Ecto neural progenitor cell (in vitro differentiated cells): ENCODE data around the gene WLS.
"Not testable (repeated sequence)": the region's sequence is repeated elsewhere in the genome, so short reads cannot be mapped to it uniquely, and the experiment has no call there.

ENCODE experiments used
- DNase-seq: peaks from one replicate; pipeline ENCODE4 v3.0.0-alpha.2; 2018; ENCODE audit warnings: low spot score

WLS gene

DNA sequence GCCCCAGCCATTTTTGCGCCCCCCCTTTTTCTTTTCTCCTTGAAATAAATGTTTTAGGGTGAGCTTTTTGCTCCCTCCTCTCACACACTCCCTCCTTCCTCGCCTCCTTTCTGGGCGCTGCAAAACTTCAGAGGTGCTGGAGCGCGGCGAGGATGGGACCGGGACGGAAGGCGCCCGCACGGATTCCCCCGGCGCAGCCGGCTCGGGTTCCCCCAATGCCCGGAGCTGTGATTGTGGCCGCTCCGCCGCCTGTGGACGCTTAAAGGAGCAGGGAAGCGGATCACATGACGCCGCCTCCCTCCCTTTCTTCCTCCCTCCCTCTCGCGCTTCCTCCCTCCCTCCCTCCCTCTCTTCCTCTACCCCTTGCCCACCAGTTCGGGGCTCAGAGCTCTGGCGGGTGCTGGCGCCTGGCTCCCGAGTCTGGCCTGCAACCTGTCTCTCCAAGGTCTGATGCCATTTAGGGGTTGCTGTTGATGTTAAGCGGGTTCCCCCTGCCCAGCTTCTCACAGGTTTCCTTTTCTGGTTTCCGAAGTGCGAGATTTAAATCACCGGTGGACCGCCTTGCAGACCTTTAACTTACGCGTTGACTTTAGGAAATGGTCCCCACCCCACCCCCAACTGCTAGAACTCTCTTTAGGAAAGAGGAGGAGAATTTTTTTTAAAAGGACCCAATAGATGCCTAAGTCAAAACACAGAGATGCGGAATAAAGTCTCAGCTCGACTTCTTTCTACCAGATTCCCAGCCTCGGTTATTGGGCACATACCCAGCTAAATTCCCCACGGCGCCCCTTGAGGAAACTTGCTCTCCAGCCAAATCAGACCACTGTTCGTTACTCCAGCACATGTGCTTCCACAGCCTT, at the start of gene WLS:
TSS of gene WLS (minus strand) at position 235 of the 860 bp plus-strand sequence. CDS start at position 11, 224 bp downstream.
- peak; percentile 91 for DNase-seq

DNA sequence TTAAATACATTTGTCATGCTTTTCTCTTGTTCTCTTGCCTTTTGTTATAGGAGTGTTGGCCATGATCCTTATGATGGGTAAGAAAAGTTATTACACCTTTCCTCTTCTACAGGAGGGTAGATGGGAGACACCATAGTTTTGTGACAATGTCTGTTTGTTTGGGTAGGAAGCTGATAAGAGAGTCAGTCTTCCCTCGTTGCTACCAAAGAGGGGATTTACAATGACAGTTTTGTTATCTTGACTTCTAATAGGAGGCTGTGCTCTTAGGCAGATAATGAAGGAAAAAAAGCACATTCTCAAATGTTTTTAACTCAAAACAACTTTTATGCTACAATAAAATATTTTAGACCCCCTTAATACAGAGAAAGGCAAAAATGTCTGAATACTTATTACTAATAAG, 48.0 kb upstream of the WLS start:
- no peak for DNase-seq

DNA sequence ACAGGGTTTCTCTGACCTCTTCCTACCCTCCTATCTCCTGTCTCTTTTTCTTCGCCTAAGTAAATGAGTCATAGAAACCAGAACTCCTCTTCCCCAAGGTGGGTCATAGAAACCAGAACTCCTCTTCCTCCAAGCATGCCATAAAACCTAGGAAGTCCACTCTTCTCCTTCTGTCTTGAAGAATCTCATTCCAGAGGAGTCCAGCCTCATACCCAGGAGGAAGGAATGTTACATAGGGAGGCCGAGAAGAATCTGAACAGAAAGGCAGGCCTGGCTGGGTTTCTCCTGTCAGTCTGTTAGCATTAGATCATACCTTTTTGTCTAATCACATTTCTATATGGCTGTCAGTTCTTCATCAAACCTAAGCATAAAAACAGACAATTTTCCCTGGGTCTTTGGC, 47.5 kb upstream of the WLS start:
- DNase-seq = no peak

DNA sequence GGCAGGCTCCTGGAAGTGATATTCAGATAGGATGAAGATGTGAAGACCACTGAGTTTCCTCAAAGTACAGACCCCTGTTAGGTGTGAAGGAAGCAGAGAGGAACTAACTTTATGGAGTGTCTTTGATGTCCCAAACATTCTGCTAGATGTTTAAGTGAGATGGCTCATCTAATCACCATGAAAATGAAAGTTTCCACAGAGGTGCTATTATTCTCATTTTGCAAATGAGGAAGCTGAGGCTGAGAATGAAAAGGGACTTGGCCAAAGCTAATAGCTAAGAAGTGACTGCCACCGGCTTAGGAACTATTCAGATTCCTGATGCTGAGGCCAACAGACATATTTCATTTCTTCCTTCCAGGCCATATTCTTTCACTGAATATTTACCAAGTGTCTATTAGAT, 45.9 kb upstream of the WLS start:
- DNase-seq = no peak

DNA sequence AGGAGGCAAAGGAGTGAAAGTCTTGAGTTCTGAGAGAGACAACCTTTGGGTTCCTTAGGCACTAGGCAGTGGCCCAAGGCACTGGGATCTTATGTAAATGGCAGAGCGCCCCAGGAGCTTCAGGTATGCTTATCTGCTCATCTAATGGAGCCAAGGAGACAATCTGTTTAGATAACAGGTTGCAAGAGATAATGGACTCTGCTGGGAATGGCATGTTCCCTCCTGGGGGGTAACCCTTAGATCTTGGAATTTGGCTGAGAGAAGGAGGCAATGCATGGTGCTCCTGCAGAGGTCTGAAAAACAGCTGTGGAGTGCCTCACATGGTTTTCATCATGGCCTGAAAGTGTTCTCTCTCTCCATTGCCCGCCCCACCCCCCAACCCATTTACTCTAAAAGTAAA, 44.1 kb upstream of the WLS start:
- no peak for DNase-seq

GRCh38 chr1:68273530-68273929, 41.2 kb upstream of the WLS start:
- no peak for DNase-seq

DNA sequence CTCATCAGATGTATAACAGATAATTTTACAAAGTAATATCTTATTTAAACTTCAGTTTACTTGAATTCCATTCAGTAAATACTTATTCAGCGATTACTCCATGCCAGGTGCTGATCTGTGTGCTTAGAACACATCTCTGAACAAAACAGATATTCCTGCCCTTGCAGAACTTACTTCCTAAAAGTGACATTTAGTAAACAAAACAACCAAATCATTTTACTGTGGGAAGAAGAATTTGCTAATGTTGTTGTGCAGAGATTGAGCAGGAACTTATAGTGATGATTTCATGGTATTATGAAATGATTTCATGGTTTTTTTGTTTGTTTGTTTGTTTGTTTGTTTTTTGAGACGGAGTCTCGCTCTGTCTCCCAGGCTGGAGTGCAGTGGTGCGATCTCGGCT, 39.3 kb upstream of the WLS start:
- no peak for DNase-seq

DNA sequence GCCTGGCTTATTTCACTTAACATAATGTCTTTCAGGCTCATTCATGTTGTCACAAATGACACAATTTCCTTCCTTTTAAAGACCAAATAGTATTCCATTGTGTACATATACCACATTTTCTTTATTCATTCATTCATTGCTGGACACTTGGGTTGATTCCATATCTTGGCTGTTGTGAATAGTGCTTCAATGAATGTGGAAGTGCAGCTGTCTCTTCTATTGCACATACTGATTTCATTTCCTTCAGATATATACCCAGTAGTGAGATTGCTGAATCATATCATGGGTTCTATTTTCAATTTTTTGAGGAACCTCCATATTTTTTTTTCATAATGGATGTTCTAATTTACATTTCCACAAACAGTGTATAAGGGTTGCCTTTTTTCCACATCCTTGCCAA, 38.6 kb upstream of the WLS start:
- no peak for DNase-seq

DNA sequence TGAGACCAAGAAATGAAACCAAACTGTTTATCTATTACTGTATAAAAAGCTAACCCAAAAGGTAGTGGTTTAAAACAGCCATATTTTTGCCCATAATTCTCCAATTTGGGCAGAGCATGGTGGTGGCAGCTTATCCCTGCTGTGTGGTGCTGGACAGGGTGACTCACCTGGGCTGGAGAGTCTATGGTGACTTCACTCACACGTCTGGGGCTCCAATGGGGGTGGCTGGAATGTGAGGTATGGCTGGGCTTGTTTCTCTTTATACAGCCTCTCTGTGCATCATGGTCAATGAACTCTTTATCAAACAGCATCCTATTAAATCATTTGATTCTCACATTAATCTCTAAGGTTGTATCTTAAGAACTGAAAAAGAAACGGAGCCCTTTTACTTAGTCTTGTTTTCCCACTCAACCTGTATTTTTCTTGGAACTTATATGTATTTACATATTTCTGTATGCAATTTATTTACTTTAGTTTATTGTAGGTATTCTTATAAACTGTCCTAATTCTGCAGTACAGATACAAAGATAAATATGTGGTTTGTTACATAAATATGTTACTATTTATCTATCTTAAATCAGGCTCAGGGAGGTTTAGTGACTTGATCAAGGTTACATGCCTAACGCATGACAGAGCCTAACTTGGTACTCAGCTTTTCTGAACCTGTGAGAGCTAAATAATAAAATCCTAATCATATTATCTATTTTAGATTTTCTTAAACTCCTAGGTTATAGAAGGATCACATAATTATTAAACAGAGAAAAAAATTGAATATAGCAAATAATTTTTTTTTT, 37.5 kb upstream of the WLS start:
- DNase-seq = no peak

- no peak for DNase-seq
Measured at GRCh38 chr1:68268896-68269483, 36.7 kb upstream of the WLS start.

DNA sequence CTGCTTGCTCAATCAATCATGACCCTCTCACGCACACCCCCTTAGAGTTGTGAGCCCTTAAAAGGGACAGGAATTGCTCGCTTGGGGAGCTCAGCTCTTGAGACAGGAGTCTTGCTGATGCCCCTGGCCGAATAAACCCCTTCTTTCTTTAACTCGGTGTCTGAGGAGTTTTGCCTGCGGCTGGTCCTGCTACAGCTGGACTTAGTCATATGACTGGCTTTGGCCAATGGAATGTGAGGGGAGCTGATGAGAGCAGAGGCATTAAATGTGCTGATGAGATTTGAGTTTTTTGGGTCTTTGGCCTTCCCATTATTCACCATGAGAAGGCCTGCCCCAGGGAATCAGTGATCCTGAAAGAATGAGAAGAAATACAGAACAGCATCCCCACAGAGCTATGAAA, 24.5 kb upstream of the WLS start:
- not testable (repeated sequence) for DNase-seq

GRCh38 chr1:68255301-68255700, 23.0 kb upstream of the WLS start:
- DNase-seq = no peak

DNA sequence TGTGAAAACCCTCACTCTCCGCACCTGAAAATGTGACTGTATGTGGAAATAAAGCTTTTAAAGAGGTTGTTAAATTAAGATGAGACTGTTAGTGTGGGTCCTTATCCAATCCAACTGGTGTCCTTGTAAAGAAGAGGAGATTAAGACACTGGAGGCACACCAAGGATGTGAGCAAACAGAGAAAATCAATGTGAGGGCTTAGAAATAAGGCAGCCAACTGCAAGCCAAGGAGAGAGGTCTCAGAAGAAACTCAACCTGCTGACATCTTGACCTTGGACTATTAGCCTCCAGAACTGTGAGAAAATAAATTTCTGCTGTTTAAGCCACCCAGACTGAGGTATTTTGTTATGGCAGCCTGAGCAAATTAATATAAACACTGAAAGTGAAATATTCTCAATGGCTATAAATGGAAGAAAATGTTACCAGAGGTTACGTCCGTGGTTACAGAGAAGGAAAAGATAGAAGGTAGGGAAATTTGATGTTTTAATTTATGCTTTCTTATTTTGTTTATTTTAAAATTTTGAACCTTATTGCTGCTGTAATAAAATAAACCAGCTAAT, 22.4 kb upstream of the WLS start:
- no peak for DNase-seq

GRCh38 chr1:68237040-68237439, 4.7 kb upstream of the WLS start:
- DNase-seq = no peak

DNA sequence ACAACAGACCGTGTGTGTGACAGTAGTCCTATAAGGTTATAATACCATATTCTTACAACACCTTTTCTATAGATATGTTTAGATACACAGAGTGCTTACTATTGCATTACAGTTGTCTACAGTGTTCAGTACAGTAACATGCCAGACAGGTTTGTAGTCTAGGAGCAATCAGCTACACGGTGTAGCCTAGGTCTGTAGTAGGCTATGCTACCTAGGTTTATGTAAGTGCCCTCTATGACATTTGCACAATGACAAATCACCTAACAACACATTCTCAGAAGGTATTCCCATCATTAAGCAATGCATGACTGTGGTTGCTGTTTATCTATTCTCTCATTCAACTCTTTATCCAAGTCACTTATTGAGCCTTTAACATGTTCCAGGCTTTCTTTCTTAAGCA, 1.8 kb upstream of the WLS start:
- no peak for DNase-seq

DNA sequence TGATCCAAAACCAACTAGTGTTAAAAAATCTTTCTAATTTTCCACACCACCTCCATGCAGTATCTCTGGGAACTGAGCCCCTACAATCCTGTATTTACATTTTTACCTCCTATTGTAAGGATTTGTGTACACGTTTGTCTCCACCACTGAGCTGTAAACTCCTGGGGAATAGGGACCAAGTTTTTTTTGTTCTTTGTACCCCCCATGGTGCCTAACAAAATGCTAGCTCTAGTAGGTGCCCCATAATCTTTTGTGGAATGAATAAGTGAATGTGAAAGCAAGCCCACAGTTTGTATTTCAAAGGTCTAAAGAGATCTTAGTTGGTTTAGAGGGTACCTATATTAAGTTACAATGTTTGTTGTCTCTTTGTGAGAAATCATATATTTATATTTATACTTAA, 879 bp upstream of the WLS start:
- no peak for DNase-seq

GRCh38 chr1:68231627-68232288, 565 bp downstream of the WLS start:
- DNase-seq = peak; percentile 76

DNA sequence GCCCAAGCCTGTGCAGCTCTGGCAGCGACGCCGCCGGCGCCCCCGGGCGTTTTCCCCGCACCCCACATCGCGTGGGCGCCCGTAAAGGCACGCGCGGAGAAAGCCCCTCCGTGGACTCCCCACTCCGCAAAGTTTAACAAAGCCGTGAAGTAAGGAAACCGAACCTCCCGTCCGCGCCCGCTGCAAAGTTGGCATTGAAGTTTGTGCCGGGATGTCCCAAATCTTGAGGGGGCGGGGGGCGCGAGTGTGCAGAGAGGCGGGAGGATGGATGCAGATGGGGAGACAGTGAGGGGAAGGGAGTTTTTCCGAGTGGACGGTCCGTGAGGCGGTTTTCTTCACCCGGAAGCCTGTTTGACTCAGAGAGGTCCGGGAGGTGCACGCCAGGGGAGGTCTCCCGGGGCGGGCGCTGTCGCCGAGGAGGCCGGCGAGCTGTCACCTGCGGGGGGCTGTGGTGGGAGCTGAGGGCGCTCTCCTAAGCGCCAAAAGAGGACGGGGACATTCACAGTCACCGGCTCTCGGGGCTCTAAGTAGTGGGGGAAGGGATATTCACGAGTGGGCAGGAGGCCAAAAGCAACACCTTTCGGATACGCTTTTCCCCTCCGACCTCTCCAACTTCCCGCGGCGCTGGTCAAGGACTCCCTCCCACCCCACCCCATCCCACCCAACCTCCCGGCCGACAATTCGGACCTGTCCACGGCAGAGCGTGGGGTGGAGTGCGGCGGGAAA, 1.3 kb downstream of the WLS start:
- DNase-seq = peak; percentile 56

DNA sequence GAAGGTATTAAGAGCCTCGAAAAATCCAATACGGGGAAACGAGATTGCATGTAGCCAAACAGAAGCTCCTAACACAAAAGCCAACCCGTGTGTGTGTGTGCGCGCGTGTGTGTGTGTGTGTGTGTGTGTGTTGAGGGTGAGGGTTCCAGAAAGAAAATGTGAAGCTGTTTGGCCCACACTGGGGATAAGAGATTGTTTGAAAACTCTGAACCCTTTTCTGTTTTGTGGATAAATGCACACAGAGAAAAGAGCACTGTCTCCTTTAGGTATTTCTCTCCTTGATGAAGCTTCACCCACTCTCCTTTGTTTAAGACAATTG, 1.9 kb downstream of the WLS start:
- no peak for DNase-seq

GRCh38 chr1:68229650-68230483, 2.5 kb downstream of the WLS start:
- no peak for DNase-seq

DNA sequence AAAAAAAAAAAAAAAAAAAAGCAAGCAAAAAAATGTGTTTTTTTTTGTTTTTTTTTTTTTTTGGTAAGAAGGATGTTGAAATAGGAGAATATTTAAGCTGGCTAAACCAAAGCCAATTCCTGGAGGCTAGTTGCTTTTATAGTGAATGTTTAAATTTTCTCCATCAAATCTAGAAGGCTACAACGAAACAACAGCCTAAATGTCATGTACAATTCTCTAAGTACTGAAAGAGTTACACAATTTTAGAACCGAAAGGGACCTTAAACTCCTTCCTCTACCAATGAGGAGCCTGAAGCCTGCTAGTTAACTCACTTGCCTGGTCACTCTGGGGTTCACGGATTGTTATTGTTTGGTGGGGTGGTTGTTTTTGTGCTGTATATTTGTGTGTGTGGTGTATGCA, 3.5 kb downstream of the WLS start:
- no peak for DNase-seq
